Measurements from ENCODE around the gene EDN2.
A peak's percentile ranks its signal among the peaks of the same experiment; 100 is the strongest.

Gene EDN2

DNA sequence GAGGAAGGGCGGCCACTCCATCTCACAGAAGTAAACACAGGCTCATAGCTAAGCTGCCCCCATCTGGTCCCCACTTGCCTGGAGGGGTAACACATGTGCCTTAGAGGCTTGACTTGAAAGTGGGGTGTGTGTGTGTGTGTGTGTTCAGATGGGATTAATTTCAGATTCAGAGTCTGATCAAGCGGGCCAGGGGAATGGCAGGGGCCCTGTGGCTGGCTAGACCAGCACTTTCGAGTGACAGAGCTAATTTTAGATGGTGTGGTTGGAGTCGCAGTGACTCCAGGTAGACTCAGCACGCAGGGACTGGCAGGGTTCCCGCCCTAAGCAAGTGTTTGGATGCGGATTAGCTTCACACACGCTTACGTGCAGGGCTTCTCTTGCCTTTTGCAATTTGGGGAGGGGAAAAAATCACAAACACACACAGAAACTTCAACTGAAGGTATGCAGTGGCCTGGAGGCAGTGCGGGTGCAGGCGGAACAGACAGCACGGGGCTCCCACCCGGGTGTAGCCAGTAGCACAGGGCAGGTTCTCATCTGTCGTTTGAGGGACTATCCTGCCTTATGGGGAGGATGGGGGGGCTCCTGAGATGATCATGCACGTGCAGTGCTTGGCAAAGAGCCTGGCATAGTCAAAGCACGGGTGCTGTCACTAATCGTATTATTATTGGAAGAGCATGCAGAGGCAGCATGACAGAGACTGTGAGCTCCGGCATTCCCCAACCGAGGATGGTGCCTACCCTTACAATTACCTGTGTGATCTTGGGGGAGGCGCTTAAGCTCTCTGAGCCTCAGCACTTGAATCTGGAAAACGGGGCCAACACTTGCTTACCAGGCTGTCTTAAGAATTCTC is 1.3 kb downstream of the EDN2 start:
- DNase-seq (ENCODE audit: low spot score) = no peak

- no peak for DNase-seq (ENCODE audit: low spot score)
Observed at GRCh38 chr1:41482001-41482765, 2.3 kb downstream of the EDN2 start.

DNA sequence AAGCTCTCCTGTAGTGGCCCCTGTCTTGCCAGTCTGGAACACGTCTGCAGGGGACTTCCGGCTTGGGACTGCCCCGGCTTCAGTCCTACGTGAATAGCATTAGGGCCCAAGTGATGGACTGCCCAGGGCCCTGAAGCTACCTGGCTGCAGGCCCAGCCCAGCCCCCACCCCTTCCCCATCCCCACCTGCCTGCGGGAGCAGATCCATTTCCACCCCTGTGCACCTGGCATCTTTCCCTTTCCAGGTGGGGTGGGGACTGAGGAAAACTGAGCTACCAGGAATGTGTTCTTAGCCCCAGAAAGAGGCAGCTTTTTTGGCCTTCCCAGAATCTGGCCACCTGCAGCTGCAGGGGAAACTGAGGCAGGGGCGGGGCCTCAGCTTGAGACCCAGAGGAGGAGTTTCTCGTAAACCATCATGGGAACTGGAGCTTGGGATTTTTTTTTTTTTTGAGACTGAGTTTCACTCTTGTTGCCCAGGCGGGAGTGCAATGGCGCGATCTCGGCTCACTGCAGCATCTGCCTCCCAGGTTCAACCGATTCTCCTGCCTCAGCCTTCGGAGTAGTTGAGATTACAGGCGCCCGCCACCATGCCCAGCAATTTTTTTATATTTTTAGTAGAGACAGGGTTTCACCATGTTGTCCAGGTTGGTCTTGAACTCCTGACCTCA is 3.2 kb downstream of the EDN2 start:
- DNase-seq (ENCODE audit: low spot score) = no peak

DNA sequence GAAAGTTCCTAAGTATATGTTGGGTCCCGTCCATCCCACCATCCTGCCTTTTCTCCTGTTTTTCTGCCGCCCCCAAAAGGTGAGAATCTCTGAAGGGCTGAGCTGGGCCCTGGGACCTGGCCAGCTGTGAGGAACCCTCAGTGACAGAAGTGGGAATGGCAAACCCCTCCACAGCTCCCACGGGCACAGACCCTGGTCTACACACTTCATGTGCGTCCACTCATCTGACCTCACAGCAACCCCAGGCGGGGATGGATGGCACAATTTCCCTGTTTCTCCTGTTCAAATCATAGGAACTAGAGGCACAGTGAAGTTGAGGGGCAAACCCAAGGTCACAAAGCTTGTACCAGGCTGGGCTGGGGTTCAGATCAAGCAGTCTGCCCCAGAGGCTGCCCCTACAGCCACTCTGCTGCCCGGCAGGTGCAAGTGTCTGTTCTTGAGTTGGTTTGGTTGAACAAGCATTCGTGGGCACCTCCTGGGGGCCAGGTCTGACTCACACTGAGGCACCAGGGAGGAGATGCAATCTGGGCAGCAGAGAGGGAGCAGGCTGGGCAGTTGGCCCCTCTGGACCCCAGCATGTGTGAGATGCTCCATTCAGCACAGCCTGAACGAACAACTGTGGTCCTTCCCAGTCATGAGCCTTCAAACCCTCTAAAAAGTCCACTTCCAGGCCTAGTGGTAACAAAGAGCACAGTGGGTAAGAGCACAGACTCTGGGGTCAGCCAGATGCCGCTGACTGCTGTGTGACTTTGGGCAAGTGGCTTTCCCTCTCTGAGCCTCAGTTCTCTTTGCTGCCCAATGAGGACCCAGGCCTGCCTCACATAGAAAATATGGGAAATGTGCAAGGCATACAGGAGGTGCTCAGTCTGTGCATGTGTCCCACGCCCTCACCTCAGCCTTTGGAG is 4.0 kb downstream of the EDN2 start:
- no peak for DNase-seq (ENCODE audit: low spot score)

GRCh38 chr1:41479808-41480160 is 4.7 kb downstream of the EDN2 start:
- no peak for DNase-seq (ENCODE audit: low spot score)

DNA sequence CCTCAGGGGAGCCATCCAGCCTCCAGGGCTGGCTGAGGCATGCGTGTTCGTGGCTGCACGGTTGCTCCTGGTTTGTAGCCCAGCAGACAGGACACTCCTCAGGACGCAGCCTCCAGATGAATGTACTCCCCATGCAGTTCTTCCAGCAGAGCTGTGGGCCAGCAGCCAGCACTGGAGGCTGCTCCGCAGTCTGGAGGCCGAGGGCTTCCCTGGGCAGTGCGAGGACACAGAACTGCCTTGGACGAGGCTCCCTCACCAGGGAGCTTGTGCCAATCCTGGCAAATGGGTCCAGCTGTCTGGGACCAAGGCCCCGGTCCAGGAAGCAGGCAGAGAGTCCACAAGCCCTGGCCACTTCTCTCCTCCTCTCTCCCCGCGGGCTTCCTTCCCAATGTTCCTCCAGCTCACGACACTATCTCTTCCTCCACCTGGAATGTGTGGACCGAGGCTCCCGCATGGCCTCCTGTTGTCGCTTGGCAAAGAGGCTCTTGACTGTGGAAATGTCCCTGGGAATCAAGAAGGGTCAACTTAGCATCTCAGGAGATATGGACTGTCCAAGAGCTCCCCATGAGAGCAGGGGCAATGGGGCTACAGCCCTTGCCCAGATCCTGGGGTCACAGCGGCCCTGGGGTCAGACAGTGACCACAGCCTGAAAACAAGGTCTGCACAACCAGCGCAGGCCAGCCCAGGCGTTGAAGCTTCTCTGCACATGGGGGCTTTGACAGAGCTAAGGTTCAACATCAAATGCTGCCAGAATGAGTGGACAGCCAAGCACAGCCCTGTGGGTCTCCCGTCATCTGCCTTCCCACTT is 5.3 kb downstream of the EDN2 start:
- DNase-seq (ENCODE audit: low spot score) = peak; percentile 51

- no peak for DNase-seq (ENCODE audit: low spot score)
Observed at GRCh38 chr1:41478118-41478748, 6.2 kb downstream of the EDN2 start.

DNA sequence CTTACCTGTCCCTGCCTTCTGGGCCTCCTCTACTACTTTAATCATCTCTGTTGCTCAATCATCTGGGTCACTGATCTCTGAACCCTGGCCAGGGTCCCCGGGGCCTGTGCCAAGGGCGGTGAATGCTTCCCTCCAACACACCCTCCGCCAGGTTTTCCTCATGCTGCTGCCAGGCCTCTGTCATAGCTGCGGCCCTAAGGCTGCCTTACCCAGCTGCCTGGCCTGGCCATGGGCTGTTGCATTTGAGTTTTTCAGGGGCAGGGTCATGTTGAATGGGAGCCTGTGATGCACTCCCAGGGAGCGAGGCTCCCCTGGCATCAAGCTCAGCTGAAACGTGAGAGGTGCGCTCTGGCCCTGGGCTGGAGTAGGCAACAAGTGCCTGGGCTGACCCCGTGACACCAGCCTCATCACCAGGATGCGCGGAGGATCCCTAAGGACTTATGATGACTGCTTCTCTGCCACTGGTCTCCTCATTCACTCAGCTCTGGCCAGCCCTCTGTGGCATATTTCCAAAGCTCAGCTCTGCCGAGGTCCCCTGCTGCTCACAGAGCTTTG is 7.6 kb downstream of the EDN2 start:
- no peak for DNase-seq (ENCODE audit: low spot score)

DNA sequence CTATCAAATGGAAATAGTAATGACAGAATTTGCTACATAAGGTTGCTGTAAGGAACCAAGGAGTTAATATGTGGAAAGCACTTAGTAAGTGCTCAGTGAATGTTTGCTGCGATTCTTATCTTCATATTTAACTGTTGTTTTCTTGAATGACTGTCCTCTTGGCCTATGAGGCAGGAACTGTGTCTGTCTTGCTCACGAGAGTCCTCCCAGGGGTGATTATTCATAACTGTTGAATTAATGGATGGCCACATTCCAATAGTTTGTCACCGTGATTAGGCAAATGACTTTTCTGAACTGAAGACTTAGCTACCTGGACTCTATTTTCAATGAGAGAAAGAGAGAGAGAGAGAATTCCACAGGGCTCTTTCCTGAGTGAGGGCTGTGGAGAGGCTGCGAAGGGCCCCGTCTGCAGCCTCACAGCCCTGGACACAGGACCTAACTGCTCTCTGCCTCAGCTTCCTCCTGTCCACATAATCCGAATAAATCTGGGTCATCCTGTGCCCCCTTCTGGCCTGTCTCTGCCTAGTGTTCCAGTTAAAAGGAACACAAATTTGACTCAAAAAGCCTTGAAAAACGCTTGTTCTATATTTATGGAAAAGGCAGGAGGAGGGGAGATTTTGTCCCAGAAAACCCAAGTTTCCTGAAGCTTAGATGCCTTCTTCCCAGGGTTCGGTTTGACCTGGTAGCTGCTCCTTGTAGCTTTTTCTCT is 8.5 kb downstream of the EDN2 start:
- DNase-seq (ENCODE audit: low spot score) = no peak

- no peak for DNase-seq (ENCODE audit: low spot score)
Observed at GRCh38 chr1:41475346-41475745, 9.1 kb downstream of the EDN2 start.

GRCh38 chr1:41474490-41475271 is 9.8 kb downstream of the EDN2 start:
- peak; percentile 67 for DNase-seq (ENCODE audit: low spot score)

DNA sequence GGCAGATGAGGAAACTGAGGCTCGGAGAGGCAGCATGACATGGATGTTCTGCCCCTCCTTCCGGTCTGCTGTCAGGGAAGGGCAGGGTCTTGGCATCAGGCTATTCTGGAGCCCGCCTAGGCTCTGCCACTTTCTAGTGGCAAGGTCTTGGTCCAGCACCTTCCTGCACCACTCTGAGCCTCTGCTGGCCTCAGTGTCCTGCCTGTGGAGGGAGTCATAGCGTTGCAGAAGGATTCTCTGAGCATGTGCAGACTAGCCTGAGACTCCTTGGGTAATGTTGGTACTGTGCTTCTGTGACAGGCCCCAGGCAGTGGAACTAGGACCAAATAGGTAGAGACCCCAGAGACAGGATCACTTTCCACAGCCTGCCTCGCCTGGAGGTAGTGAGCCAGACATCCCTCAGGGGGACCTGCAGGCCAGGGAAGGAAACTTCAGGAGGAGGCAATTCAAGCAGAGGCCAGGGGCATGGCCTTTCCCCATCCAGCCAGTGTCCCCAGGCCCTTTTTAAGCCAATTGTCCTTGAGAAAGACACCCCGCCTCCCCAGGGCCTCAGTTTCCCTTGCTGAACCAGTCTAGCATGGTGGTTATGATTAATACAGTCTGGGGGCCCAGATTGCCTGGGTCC is 10.6 kb downstream of the EDN2 start:
- no peak for DNase-seq (ENCODE audit: low spot score)

DNA sequence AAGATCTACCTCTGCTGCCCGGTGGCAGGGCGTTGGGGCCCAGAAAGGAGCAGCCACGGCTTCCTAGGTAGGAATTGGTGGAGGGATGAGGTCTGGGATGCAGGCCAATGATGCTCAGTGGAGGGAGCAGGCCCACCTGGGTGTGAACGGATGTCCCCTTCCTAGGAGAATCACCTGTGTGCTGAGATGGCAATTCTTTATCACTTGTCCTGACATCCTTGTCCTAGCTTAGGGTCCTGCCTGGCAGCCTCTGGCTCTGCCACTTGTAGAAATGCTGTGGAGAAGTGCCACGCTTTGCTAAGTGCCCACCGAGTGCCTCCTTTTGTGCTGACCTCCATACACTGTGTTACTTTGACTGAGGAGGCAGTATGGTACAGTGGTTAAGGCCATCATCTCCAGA is 12.8 kb downstream of the EDN2 start:
- no peak for DNase-seq (ENCODE audit: low spot score)

- no peak for DNase-seq (ENCODE audit: low spot score)
Observed at GRCh38 chr1:41469706-41470105, 14.8 kb downstream of the EDN2 start.

DNA sequence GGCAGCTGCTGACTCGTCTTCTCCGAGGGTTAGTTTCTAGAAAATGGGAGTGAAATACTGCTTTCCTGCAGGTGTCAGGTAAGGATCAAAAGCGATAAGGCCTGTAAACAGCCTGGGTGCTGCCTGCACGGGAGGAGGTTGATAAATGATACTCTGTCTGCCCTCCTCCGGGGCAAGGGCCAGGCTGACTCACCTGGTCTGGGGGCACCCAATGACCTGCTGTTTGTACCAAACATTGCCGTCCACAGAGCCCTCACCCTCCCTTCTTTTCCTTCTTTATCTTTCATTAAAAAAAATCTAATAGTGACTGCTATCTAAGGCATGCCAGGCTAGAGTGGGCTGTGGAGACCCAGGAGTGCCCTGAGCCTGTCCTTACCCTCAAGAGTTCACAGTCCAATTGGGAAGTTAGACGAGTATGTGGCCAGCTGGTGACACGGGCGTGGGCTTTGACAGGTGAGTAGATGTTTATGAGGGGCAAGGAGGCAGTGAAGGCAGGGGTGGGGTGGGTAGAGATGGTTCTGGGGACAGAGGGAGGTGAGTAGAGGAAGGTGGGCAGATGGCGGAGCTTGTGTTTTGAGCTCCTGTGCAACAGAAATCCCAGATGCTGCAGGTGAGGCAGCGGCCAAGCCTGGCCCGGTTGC is 16.2 kb downstream of the EDN2 start:
- DNase-seq (ENCODE audit: low spot score) = no peak

- no peak for DNase-seq (ENCODE audit: low spot score)
Observed at GRCh38 chr1:41467673-41468072, 16.8 kb downstream of the EDN2 start.

DNA sequence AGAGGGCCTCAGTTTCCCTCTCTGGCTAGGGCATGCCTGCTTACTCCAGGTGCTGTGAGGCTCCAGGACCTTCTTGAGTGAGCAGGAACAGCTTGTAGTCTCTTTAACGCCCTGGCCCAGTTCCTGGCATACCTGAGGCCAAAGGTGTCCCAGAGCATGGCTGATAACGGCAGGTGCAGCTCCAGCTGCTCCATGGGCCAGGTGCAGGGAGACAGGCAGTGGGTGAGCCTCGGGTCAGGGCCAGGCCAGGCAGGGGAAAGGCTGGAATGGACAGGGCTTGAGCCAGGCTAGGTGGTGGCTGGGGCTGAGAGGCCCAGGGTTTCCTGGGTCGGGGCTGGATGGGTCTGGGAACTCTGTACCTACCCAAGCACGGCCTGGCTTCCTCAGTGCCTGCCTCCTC is 18.3 kb downstream of the EDN2 start:
- no peak for DNase-seq (ENCODE audit: low spot score)

DNA sequence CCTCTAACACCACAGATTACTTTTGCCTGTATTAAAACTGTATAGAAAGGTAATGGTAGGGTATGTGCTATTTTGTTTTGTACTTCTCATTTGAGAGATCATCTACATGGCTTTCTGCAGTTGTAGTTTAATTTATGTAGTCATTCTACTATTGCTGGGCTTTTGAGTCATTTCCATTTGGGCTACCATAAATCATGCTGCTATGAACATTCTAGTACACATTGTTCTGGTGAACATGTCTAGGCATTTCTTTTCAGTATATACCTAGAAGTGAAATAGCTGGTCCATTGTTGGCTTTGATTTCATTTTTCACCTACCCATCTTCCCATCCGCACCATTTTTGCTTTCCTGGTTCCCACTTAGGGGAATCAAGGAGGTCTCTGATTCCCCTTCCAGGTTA is 18.7 kb downstream of the EDN2 start:
- no peak for DNase-seq (ENCODE audit: low spot score)
